SK-MEL-5 (cell line): ENCODE data around the gene PNPT1. TPM values are rescaled to one million over a fixed set of nuclear protein-coding genes. Genes with fewer than 3 reads are reported as not detected.
"Not testable (repeated sequence)": the region's sequence is repeated elsewhere in the genome, so short reads cannot be mapped to it uniquely, and the experiment has no call there.

Experiments
- DNase-seq: peaks from one replicate; pipeline ENCODE4 v3.0.0-alpha.2; 2016; ENCODE audit warnings: low read depth, low spot score
- in situ Hi-C: cut with HindIII; loops from 2 replicates; pipeline ENCODE4 v1.10.0; 2016; ENCODE audit warnings: low sequenced_read_pairs, high pct_unique_total_duplicates, low pct_unique_long_range_greater_than_20kb
- total RNA-seq: library from RNA; depleted of rRNA; stranded (reverse); fragments of >200 nt; shearing (Covaris generic); gene quantifications from 2 replicates; pipeline ENCODE4 v1.2.3, GENCODE V29; 2014

Gene PNPT1
- total RNA-seq, 1 experiment from 2014 or later, result 60.7 TPM

GRCh38 chr2:55705027-55705653 lies 11.5 kb upstream of the PNPT1 start:
- no peak for DNase-seq
- in situ Hi-C loops, result no loop called here

- no peak for DNase-seq
- in situ Hi-C loops, result no loop called here
Measured at GRCh38 chr2:55703350-55703749, 9.7 kb upstream of the PNPT1 start.

- DNase-seq, in situ Hi-C loops: not testable (repeated sequence)
Measured at GRCh38 chr2:55692740-55693139, 904 bp downstream of the PNPT1 start.

- in situ Hi-C loops, result no loop called here
- DNase-seq, result no peak
Measured at GRCh38 chr2:55672630-55673029, 21.0 kb downstream of the PNPT1 start.

- in situ Hi-C loops, result no loop called here
Measured at GRCh38 chr2:55668956-55669355, 24.7 kb downstream of the PNPT1 start.

GRCh38 chr2:55653255-55653654 lies 40.4 kb downstream of the PNPT1 start:
- DNase-seq, result no peak
- in situ Hi-C loops, result no loop called here

More at GRCh38 chr2:55668956-55669355, 24.7 kb downstream of the PNPT1 start:
- DNase-seq, result no peak

GRCh38 chr2:55649211-55649610 lies 44.4 kb downstream of the PNPT1 start:
- in situ Hi-C loops, result no loop called here
- DNase-seq, result no peak

- in situ Hi-C loops, result no loop called here
- peak; percentile 93 for DNase-seq
Measured at GRCh38 chr2:55636831-55637230, 56.8 kb downstream of the PNPT1 start.

- in situ Hi-C loops, result no loop called here
- DNase-seq, result no peak
Measured at GRCh38 chr2:55628931-55629330, 64.7 kb downstream of the PNPT1 start.

GRCh38 chr2:55627915-55628314 lies 65.7 kb downstream of the PNPT1 start:
- no peak for DNase-seq
- in situ Hi-C loops, result no loop called here

GRCh38 chr2:55621802-55622201 lies 71.8 kb downstream of the PNPT1 start:
- in situ Hi-C loops, result no loop called here
- DNase-seq, result no peak

- peak; percentile 67 for DNase-seq
- in situ Hi-C loops, result no loop called here
Measured at GRCh38 chr2:55620123-55620779, 73.4 kb downstream of the PNPT1 start.

GRCh38 chr2:55618275-55619055 lies 75.2 kb downstream of the PNPT1 start:
- in situ Hi-C loops, result no loop called here
- peak; percentile 79 for DNase-seq

GRCh38 chr2:55618025-55618274 lies 75.7 kb downstream of the PNPT1 start:
- peak; percentile 28 for DNase-seq

GRCh38 chr2:55617175-55618024 lies 76.2 kb downstream of the PNPT1 start, which contains the start of gene PPP4R3B:
TSS of gene PPP4R3B (minus strand) at chr2:55617622. CDS start at chr2:55617285, 337 bp downstream.
- in situ Hi-C loops, result no loop called here
- DNase-seq, result peak; percentile 100

More at GRCh38 chr2:55618025-55618274, 75.7 kb downstream of the PNPT1 start:
- in situ Hi-C loops, result no loop called here

- peak; percentile 72 for DNase-seq
- in situ Hi-C loops, result no loop called here
Measured at GRCh38 chr2:55616551-55617174, 77.0 kb downstream of the PNPT1 start.

GRCh38 chr2:55611997-55612396 lies 81.6 kb downstream of the PNPT1 start:
- in situ Hi-C loops, result no loop called here
- no peak for DNase-seq
